HEK293 (cell line): ENCODE measurements around the gene CTIF.

Experiments
- CTCF ChIA-PET: fragments of 350-600 bp; formaldehyde crosslinking; extraction: SDS; loops from one replicate; lab custom pipeline; 2021; ENCODE audit warnings: antibody characterized with exemption; lab: Yijun Ruan, JAX
- POLR2A ChIA-PET: fragments of 300-600 bp; formaldehyde crosslinking; extraction: SDS; loops from one replicate; lab custom pipeline; 2020; ENCODE audit warnings: antibody characterized with exemption, inconsistent platforms; lab: Yijun Ruan, JAX
- H3K27ac ChIP-seq: fragments of 200-500 bp; sonication (Bioruptor generic); 2 replicates; pipeline ENCODE4 v1.5.1; 2014; ENCODE audit warnings: low read depth, low read length, control low read depth, inconsistent platforms; ENCODE audit errors: extremely low read depth
- H3K36me3 ChIP-seq, 2 experiments: fragments of 200-500 bp in 1 of 2; sonication (Bioruptor generic) in 1 of 2; 1 replicate in 1 of 2; 2 replicates in 1 of 2; pipeline ENCODE4 v1.5.1; 2014 to 2017; ENCODE audit warnings: inconsistent platforms in 2 of 2, low read length in 2 of 2; ENCODE audit not compliant: control insufficient read depth in 2 of 2, insufficient read depth in 1 of 2
- H3K4me1 ChIP-seq: fragments of 200-500 bp; sonication (Bioruptor generic); 2 replicates; pipeline ENCODE4 v1.5.1; 2014; ENCODE audit warnings: mild to moderate bottlenecking, low read length, inconsistent platforms; ENCODE audit not compliant: control insufficient read depth, insufficient read depth
- H3K4me3 ChIP-seq: 2 replicates; pipeline ENCODE4 v1.5.1; 2011; ENCODE audit warnings: low read depth, mild to moderate bottlenecking, control low read depth, low read length, moderate library complexity
- H3K9me3 ChIP-seq: fragments of 200-500 bp; sonication (Bioruptor generic); 2 replicates; pipeline ENCODE4 v1.5.1; 2014; ENCODE audit warnings: low read depth, low read length, inconsistent platforms; ENCODE audit not compliant: control insufficient read depth, insufficient read depth
- BCL11B ChIP-seq: fragments of 450-650 bp; formaldehyde crosslinking; IDR thresholded peaks from 2 replicates; pipeline ENCODE4 v1.5.1; 2016; ENCODE audit warnings: low read depth, missing biosample characterization, missing genetic modification characterization
- EGR2 ChIP-seq: fragments of 450-650 bp; formaldehyde crosslinking; IDR thresholded peaks from 2 replicates; pipeline ENCODE4 v1.5.1; 2016; ENCODE audit warnings: low read depth, missing biosample characterization, missing genetic modification characterization
- GLI4 ChIP-seq: fragments of 450-650 bp; formaldehyde crosslinking; IDR thresholded peaks from 2 replicates; pipeline ENCODE4 v1.5.1; 2016; ENCODE audit warnings: missing biosample characterization, missing genetic modification characterization
- GLIS2 ChIP-seq: fragments of 450-650 bp; formaldehyde crosslinking; IDR thresholded peaks from 2 replicates; pipeline ENCODE4 v1.5.1; 2016; ENCODE audit warnings: missing biosample characterization, missing genetic modification characterization
- HOXC10 ChIP-seq: sonication (generic); formaldehyde crosslinking; IDR thresholded peaks from 2 replicates; pipeline ENCODE4 v1.8.1; 2023; ENCODE audit warnings: mild to moderate bottlenecking, missing genetic modification reagents
- OSR2 ChIP-seq: fragments of 450-650 bp; formaldehyde crosslinking; IDR thresholded peaks from 2 replicates; pipeline ENCODE4 v1.5.1; 2016; ENCODE audit warnings: missing biosample characterization, missing genetic modification characterization
- OVOL3 ChIP-seq: fragments of 450-650 bp; formaldehyde crosslinking; IDR thresholded peaks from 2 replicates; pipeline ENCODE4 v1.5.1; 2016; ENCODE audit warnings: missing biosample characterization, missing genetic modification characterization
- REPIN1 ChIP-seq: fragments of 450-650 bp; formaldehyde crosslinking; IDR thresholded peaks from 2 replicates; pipeline ENCODE4 v1.5.1; 2017; ENCODE audit warnings: missing biosample characterization, missing genetic modification characterization, low read depth
- SETDB1 ChIP-seq: IDR thresholded peaks from one replicate; pipeline ENCODE4 v1.6.1; 2017; ENCODE audit warnings: mild to moderate bottlenecking, low read length, moderate library complexity, mixed read lengths; ENCODE audit not compliant: insufficient read length
- SP3 ChIP-seq: fragments of 450-650 bp; formaldehyde crosslinking; IDR thresholded peaks from 2 replicates; pipeline ENCODE4 v1.5.1; 2016; ENCODE audit warnings: missing biosample characterization, missing genetic modification characterization
- YY1 ChIP-seq: fragments of 450-650 bp; formaldehyde crosslinking; IDR thresholded peaks from 2 replicates; pipeline ENCODE4 v1.5.1; 2018; ENCODE audit warnings: missing biosample characterization, missing genetic modification characterization
- ZFHX2 ChIP-seq: fragments of 450-650 bp; formaldehyde crosslinking; conservative IDR thresholded peaks from 2 replicates; pipeline ENCODE4 v1.5.1; 2016; ENCODE audit warnings: missing biosample characterization, missing genetic modification characterization
- ZNF114 ChIP-seq: fragments of 450-650 bp; formaldehyde crosslinking; IDR thresholded peaks from 2 replicates; pipeline ENCODE4 v1.5.0; 2017; ENCODE audit warnings: missing biosample characterization, missing genetic modification characterization
- ZNF121 ChIP-seq: fragments of 450-650 bp; formaldehyde crosslinking; IDR thresholded peaks from 2 replicates; pipeline ENCODE4 v1.5.1; 2016; ENCODE audit warnings: missing biosample characterization, missing genetic modification characterization
- ZNF133 ChIP-seq: fragments of 450-650 bp; formaldehyde crosslinking; IDR thresholded peaks from 2 replicates; pipeline ENCODE4 v1.5.1; 2016; ENCODE audit warnings: missing biosample characterization, missing genetic modification characterization
- ZNF169 ChIP-seq: fragments of 450-650 bp; formaldehyde crosslinking; IDR thresholded peaks from 2 replicates; pipeline ENCODE4 v1.5.1; 2016; ENCODE audit warnings: missing biosample characterization, missing genetic modification characterization
- ZNF174 ChIP-seq: fragments of 450-650 bp; formaldehyde crosslinking; IDR thresholded peaks from 2 replicates; pipeline ENCODE4 v1.5.0; 2017; ENCODE audit warnings: missing biosample characterization, mild to moderate bottlenecking, missing genetic modification characterization
- ZNF184 ChIP-seq: fragments of 450-650 bp; IDR thresholded peaks from 2 replicates; pipeline ENCODE4 v1.5.1; 2018; ENCODE audit warnings: missing biosample characterization, mild to moderate bottlenecking, missing genetic modification characterization
- ZNF19 ChIP-seq: fragments of 450-650 bp; formaldehyde crosslinking; IDR thresholded peaks from 2 replicates; pipeline ENCODE4; 2016; ENCODE audit warnings: missing biosample characterization, missing genetic modification characterization, low read depth
- ZNF214 ChIP-seq: fragments of 450-650 bp; formaldehyde crosslinking; IDR thresholded peaks from 2 replicates; pipeline ENCODE4 v1.5.1; 2017; ENCODE audit warnings: missing biosample characterization, mild to moderate bottlenecking, missing genetic modification characterization, borderline replicate concordance
- ZNF274 ChIP-seq, 2 experiments: fragments of 200-500 bp in 1 of 2; fragments of 450-650 bp in 1 of 2; sonication (Bioruptor generic) in 1 of 2; formaldehyde crosslinking in 1 of 2; IDR thresholded peaks; 2 replicates each; pipeline versions ENCODE4 v1.5.1 to v1.6.1; 2014 to 2016; ENCODE audit warnings: borderline replicate concordance in 1 of 2, inconsistent platforms in 1 of 2, low read length in 1 of 2, missing biosample characterization in 1 of 2, missing genetic modification characterization in 1 of 2
- ZNF292 ChIP-seq: fragments of 450-650 bp; formaldehyde crosslinking; IDR thresholded peaks from 2 replicates; pipeline ENCODE4 v1.5.1; 2016; ENCODE audit warnings: low read depth, missing biosample characterization, missing genetic modification characterization, borderline replicate concordance
- ZNF302 ChIP-seq: fragments of 450-650 bp; formaldehyde crosslinking; IDR thresholded peaks from 2 replicates; pipeline ENCODE4 v1.5.1; 2016; ENCODE audit warnings: missing biosample characterization, missing genetic modification characterization, low read depth
- ZNF341 ChIP-seq: fragments of 450-650 bp; formaldehyde crosslinking; IDR thresholded peaks from 2 replicates; pipeline ENCODE4; 2016; ENCODE audit warnings: low read depth, missing biosample characterization, missing genetic modification characterization
- ZNF350 ChIP-seq: fragments of 450-650 bp; formaldehyde crosslinking; IDR thresholded peaks from 2 replicates; pipeline ENCODE4 v1.5.0; 2017; ENCODE audit warnings: missing biosample characterization, mild to moderate bottlenecking, missing genetic modification characterization
- ZNF473 ChIP-seq: fragments of 450-650 bp; formaldehyde crosslinking; IDR thresholded peaks from 2 replicates; pipeline ENCODE4 v1.5.1; 2017; ENCODE audit warnings: missing biosample characterization, missing genetic modification characterization
- ZNF544 ChIP-seq: fragments of 450-650 bp; formaldehyde crosslinking; IDR thresholded peaks from 2 replicates; pipeline ENCODE4 v1.5.0; 2017; ENCODE audit warnings: missing biosample characterization, missing genetic modification characterization
- ZNF585B ChIP-seq: fragments of 450-650 bp; formaldehyde crosslinking; IDR thresholded peaks from 2 replicates; pipeline ENCODE4 v1.5.1; 2016; ENCODE audit warnings: missing biosample characterization, missing genetic modification characterization
- ZNF660 ChIP-seq: fragments of 450-650 bp; IDR thresholded peaks from 2 replicates; pipeline ENCODE4 v1.5.1; 2018; ENCODE audit warnings: missing biosample characterization, mild to moderate bottlenecking, missing genetic modification characterization
- ZNF76 ChIP-seq: fragments of 450-650 bp; formaldehyde crosslinking; IDR thresholded peaks from 2 replicates; pipeline ENCODE4; 2016; ENCODE audit warnings: low read depth, missing biosample characterization, missing genetic modification characterization, borderline replicate concordance
- TF ChIP-seq, protein P1 (sequence below): fragments of 450-650 bp; formaldehyde crosslinking; IDR thresholded peaks from 2 replicates; pipeline ENCODE4 v1.5.1; 2017; ENCODE audit warnings: missing biosample characterization, missing genetic modification characterization
- TF ChIP-seq, protein P2 (sequence below): fragments of 450-650 bp; formaldehyde crosslinking; IDR thresholded peaks from 2 replicates; pipeline ENCODE4 v1.5.1; 2017; ENCODE audit warnings: missing biosample characterization, missing genetic modification characterization

The CTIF gene

DNA sequence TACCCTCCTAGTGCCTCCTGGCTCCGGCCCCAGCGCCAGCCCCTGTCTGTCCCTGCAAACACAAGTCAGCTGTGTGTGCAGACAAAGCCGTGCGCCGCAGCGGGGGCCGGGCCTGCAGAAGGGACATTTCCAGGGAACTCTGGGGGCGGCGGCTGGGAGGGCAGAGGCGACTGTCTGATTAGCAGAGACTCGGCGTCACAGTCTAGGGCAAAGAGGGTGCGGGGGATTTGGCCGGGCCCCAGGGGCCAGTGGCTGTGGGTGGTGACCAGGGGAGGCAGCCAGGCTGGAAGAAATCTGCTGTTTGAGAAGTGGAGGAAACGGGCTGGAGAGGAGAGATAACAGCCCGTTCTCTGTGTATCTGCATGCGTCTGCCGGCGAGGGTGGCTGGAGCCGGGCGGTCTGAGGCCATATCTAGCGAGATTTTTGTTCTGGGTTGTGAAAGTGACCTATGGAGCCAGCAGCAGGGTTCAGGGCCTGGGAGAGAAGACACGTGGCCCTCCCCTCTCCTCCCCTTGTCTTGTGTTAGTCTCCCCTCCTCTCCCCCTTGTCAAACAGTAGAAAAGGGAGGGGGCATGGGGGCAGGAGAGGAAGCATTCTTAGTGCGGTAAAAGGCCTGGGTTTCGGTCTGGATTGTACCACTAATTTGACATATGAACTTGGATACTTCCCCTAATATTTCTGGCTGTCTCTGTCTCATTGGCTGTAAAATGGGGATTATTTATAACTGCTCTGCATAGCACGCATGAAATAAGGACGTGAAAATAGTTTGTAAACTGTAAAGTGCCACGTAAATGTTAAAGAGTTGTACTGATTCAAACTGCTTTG is 242.5 kb downstream of the CTIF start:
- Histone ChIP-seq H3K4me3 (no peak overlapping the region), H3K36me3 (no peaks in the 10 kb centered on the region), H3K9me3 (no peaks in the 10 kb centered on the region), H3K4me1 (peaks cover 11% of the 10 kb centered on the region; the same call in 1 of the 2 replicates), H3K27ac (no peak overlapping the region; the same call in 1 of the 2 replicates)
- ChIA-PET CTCF (interaction anchor here (0.8 to 0.9 kb wide), 2 partner anchors 14 to 404 kb away, joined by 4 read pairs; no protein-coding TSS in a partner anchor), POLR2A (no interaction called here)
- no peak for TF ChIP-seq ZNF121 (tag by site-specific recombination)
- TF ChIP-seq GLIS2 (tag by site-specific recombination): peak; percentile 59; the same call in 1 of the 2 replicates
- TF ChIP-seq ZNF302 (tag by site-specific recombination): no peak
- TF ChIP-seq ZNF660: no peak
- no peak for TF ChIP-seq OSR2 (tag by site-specific recombination)
- no peak for TF ChIP-seq REPIN1 (tag by site-specific recombination)
- TF ChIP-seq ZNF214 (tag by site-specific recombination): no peak
- TF ChIP-seq ZNF544 (tag by site-specific recombination): no peak
- TF ChIP-seq SETDB1: no peak
- TF ChIP-seq ZNF585B (tag by site-specific recombination): no peak
- TF ChIP-seq HOXC10 (CRISPR knock-in tag): no peak
- no peak for TF ChIP-seq ZNF184
- TF ChIP-seq ZNF19: no peak
- no peak for TF ChIP-seq ZNF341 (tag by site-specific recombination)
- TF ChIP-seq, protein P1, sequence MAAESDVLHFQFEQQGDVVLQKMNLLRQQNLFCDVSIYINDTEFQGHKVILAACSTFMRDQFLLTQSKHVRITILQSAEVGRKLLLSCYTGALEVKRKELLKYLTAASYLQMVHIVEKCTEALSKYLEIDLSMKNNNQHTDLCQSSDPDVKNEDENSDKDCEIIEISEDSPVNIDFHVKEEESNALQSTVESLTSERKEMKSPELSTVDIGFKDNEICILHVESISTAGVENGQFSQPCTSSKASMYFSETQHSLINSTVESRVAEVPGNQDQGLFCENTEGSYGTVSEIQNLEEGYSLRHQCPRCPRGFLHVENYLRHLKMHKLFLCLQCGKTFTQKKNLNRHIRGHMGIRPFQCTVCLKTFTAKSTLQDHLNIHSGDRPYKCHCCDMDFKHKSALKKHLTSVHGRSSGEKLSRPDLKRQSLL: no peak
- peak; percentile 97 for TF ChIP-seq ZFHX2 (tag by site-specific recombination)
- peak; percentile 96 for TF ChIP-seq EGR2 (tag by site-specific recombination)
- no peak for TF ChIP-seq ZNF114 (tag by site-specific recombination)
- TF ChIP-seq ZNF174 (tag by site-specific recombination): no peak

DNA sequence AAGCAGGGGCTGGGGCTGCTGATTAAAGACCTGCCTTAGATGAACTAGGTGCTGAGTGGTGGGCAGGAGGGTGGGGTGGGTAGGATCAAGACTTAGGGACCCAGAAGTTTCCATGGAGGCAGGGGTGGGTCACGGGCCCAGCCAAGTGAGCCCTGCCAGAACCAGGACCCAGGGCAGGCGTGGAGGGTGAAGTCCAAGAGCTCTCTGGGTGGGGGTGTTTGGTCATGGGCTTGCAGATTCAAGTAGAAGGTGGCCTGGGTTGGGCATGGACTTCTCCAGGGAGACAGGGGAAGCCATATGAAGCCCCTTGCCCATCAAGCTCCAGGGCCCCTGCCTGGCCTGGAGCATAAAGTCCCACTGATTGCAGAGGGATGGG is 243.1 kb downstream of the CTIF start:
- Histone ChIP-seq H3K4me1 (peaks cover 11% of the 10 kb centered on the region; the same call in 1 of the 2 replicates), H3K27ac (no peak overlapping the region; the same call in 1 of the 2 replicates), H3K9me3 (no peaks in the 10 kb centered on the region), H3K4me3 (no peak overlapping the region), H3K36me3 (no peaks in the 10 kb centered on the region)
- ChIA-PET CTCF (interaction anchor here (0.8 kb wide), 1 partner anchor 13 kb away, joined by 4 read pairs; no protein-coding TSS in a partner anchor), POLR2A (no interaction called here)
- no peak for TF ChIP-seq GLI4
- no peak for TF ChIP-seq ZNF473
- no peak for TF ChIP-seq ZNF76
- TF ChIP-seq OVOL3: no peak
- TF ChIP-seq YY1 (tag by site-specific recombination): no peak
- TF ChIP-seq ZNF292 (tag by site-specific recombination): no peak
- TF ChIP-seq SP3 (tag by site-specific recombination): no peak
- TF ChIP-seq ZNF169 (tag by site-specific recombination): no peak
- TF ChIP-seq ZNF121 (tag by site-specific recombination): no peak
- no peak for TF ChIP-seq BCL11B (tag by site-specific recombination)
- TF ChIP-seq ZNF350 (tag by site-specific recombination): no peak
- TF ChIP-seq EGR2 (tag by site-specific recombination): no peak
- TF ChIP-seq, protein P2, sequence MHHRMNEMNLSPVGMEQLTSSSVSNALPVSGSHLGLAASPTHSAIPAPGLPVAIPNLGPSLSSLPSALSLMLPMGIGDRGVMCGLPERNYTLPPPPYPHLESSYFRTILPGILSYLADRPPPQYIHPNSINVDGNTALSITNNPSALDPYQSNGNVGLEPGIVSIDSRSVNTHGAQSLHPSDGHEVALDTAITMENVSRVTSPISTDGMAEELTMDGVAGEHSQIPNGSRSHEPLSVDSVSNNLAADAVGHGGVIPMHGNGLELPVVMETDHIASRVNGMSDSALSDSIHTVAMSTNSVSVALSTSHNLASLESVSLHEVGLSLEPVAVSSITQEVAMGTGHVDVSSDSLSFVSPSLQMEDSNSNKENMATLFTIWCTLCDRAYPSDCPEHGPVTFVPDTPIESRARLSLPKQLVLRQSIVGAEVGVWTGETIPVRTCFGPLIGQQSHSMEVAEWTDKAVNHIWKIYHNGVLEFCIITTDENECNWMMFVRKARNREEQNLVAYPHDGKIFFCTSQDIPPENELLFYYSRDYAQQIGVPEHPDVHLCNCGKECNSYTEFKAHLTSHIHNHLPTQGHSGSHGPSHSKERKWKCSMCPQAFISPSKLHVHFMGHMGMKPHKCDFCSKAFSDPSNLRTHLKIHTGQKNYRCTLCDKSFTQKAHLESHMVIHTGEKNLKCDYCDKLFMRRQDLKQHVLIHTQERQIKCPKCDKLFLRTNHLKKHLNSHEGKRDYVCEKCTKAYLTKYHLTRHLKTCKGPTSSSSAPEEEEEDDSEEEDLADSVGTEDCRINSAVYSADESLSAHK (tag by site-specific recombination): no peak
- TF ChIP-seq ZNF274 (IDR thresholded peaks at IDR 0.05; ENCODE audit: low read length): no peak
- no peak for TF ChIP-seq ZNF274 (tag by site-specific recombination; IDR thresholded peaks at IDR 0.05; ENCODE audit: borderline replicate concordance)
- no peak for TF ChIP-seq ZNF133
